Stimulated activated CD8-positive, alpha-beta memory T cell treated with anti-CD3 and anti-CD28 coated beads, Interleukin-15, amount 100 ng/mL, for 1 hour (primary cell): ENCODE results near the gene RPS6KC1.
"Not testable (repeated sequence)": the region's sequence is repeated elsewhere in the genome, so short reads cannot be mapped to it uniquely, and the experiment has no call there.

Experiments used
- DNase-seq: peaks from one replicate; pipeline ENCODE4 v3.0.0-alpha.2; 2020; ENCODE audit warnings: low read depth

Gene RPS6KC1

GRCh38 chr1:213054733-213055591 is 3.9 kb downstream of the RPS6KC1 start:
- DNase-seq, result no peak

DNA sequence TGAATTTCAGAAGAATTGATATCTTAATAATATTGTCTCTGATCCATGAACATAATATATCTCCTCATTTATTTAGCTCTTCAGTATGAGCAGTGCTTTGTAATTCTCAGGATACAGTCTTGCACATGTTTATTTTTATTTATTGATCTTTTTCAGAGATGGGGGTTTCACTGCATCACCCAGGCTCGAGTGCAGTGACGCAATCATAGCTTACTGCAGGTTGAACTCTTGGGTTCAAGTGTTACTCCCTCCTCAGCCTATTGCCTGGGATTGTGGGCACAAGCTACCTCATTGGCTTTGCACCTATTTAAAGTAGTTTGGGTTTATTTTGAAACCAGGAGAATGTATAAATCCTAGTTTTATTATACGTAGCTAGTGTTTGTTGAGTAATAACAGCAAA is 4.7 kb downstream of the RPS6KC1 start:
- no peak for DNase-seq

DNA sequence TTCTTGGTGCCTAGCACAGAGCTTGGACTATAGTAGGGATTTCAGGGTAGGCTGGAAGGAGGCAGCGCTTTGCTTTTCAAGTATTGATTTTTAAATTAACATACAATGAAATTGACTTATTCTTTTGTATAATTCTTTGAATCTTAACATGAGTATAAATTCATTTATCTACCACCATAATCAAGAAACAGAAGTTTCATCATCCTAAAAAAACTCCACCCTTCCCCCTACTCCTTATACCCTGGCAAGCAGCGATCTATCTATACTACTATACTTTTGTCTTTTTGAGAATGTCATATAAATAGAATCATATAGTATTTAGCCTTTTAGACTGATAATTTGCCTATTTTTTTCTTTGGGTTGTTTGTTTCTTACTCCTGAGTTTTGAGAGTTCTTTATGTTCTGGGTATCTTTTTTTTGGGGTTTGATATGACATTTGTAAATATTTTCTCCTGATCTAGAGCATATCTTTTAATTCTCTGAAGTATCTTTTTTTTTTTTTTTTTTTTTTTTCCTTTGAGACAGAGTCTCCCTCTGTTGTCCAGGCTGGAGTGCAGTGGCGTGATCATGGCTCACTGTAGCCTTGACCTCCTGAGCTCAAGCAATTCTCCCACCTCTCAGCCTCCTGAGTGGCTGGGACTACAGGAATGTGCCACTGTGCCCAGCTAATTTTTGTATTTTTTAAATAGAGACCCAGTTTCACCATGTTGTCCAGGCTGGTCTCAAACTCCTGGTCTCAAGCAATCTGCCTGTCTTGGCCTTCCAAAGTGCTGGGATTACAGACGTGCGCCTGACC is 6.4 kb downstream of the RPS6KC1 start:
- DNase-seq, result no peak

DNA sequence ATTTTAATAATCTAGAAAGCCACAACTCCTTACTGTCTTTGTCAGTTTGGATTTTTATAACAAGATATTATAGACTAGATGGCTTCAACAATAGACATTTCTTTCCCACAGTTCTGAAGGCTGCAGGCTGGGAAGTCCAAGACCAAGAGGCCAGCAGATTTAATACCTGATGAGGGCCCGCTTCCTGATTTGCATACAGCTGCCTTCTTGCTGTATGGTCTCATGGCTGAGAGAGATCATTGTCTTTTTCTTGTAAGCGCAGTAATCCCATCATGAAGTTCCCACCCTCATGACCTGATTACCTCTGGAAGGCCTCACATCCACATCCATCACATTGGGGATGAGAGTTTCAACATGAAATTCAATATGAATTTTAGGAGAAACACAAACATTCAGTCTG is 9.8 kb downstream of the RPS6KC1 start:
- DNase-seq, result no peak

GRCh38 chr1:213061263-213061662 is 10.2 kb downstream of the RPS6KC1 start:
- no peak for DNase-seq

DNA sequence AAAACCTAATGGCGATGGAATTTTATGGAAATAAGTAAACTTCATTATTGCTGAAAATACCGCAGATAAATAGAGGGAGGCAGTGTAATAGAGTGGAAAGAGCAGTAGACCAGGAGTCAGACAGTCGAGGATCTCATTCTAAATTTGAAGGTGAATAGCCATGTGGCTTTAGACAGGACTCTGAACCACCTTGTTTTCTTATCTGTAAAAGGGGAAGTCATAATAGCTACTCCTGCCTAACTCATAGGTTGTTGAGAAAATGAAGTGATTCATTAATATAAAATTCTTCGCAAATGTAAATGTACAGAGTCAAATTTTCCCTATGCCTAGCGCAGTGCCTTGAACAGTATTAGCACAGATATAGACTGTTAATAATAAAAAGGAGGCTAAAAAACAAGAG is 14.8 kb downstream of the RPS6KC1 start:
- DNase-seq, result no peak

GRCh38 chr1:213066363-213066762 is 15.3 kb downstream of the RPS6KC1 start:
- DNase-seq, result no peak

GRCh38 chr1:213067352-213067751 is 16.3 kb downstream of the RPS6KC1 start:
- no peak for DNase-seq

- DNase-seq, result no peak
Measured at GRCh38 chr1:213070406-213070805, 19.4 kb downstream of the RPS6KC1 start.

DNA sequence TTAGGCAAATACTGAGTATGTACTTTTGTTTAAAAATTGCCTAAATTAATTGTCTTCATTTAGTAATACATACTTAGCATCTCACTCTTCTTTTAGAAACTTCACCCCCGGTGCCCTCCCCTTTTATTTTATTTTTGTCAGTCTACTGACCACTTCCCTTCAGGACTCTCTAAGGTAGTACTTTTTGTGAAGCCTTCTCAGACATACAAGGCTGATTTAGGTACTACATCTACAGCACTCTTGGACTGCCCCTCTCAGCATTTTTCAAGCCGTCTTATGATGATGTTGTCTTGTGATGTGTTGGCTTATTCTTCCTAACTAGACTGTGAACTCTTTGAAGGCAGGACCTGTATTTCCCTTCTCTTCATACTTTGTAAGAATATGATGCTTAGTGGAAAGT is 24.7 kb downstream of the RPS6KC1 start:
- DNase-seq, result no peak

DNA sequence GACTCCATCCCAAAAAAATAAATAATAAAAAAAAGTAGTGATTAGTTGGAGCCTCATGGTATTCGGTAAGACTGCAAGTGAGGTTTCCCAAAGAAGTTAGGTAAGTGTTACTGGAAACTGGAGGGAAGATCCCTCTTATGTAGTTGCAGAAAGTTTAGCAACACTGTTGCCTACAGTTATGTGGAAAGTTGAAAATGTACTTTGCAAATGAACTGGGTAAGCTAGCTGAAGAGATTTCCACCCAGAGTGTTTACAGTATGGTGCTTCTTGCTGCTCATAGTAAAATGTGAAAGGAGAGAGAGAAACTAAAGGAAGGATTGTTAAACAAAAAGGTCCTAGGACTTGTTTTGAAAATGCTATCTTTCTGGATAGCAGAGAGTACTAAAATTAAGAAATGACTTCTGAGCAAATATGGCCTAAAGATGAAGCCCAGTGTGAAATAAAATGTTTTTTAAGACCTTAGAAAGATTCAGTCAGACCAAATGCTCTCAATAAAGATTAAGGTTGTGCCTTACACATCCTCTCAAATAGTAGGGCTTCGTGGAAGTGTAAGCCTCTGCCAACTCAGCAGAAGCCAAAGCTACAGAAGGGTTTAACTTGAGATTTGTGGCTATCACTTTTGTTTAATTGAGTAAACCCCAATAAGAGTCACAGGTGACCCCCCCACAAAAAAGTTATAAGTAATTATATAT is 31.5 kb downstream of the RPS6KC1 start:
- no peak for DNase-seq

DNA sequence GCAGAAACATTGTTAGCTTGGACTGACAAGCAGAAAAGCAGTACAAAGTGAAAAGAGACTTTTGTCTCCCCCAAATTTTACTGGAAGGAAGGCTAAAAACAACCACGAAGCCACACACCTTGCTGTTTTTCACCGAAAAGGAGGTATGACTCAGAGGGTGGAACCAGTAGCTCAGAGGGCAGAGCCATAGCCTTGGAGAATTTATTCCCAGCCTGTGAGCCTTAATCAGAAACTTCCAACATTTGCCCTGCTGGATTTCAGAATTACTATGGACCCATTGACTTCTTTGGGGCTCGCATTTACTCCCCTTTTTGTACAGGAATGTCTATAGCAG is 32.0 kb downstream of the RPS6KC1 start:
- no peak for DNase-seq

DNA sequence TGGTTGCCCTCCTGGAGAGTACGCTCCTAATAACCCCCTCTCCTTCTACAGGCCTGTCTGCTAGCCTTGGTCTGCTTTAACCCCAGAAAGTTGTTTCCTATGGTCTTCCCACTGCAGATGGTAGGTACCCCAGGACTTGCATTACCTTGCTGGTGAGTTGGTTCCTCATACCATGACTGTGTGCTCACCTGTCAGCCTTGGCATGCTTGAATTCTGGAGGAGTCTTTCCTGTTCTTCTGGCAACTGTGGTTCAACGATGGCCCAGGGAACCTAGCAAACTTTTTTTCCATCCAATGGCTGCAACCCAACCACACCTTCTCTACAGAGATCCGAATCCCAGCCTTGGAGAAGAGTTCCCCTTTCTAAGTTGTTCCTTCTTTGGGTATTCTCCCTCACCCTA is 36.9 kb downstream of the RPS6KC1 start:
- no peak for DNase-seq

- no peak for DNase-seq
Measured at GRCh38 chr1:213089924-213090677, 39.1 kb downstream of the RPS6KC1 start.

- DNase-seq, result no peak
Measured at GRCh38 chr1:213094446-213094845, 43.4 kb downstream of the RPS6KC1 start.

- DNase-seq, result no peak
Measured at GRCh38 chr1:213095467-213095866, 44.4 kb downstream of the RPS6KC1 start.

- no peak for DNase-seq
Measured at GRCh38 chr1:213099682-213100399, 48.8 kb downstream of the RPS6KC1 start.

GRCh38 chr1:213100565-213100964 is 49.5 kb downstream of the RPS6KC1 start:
- not testable (repeated sequence) for DNase-seq

DNA sequence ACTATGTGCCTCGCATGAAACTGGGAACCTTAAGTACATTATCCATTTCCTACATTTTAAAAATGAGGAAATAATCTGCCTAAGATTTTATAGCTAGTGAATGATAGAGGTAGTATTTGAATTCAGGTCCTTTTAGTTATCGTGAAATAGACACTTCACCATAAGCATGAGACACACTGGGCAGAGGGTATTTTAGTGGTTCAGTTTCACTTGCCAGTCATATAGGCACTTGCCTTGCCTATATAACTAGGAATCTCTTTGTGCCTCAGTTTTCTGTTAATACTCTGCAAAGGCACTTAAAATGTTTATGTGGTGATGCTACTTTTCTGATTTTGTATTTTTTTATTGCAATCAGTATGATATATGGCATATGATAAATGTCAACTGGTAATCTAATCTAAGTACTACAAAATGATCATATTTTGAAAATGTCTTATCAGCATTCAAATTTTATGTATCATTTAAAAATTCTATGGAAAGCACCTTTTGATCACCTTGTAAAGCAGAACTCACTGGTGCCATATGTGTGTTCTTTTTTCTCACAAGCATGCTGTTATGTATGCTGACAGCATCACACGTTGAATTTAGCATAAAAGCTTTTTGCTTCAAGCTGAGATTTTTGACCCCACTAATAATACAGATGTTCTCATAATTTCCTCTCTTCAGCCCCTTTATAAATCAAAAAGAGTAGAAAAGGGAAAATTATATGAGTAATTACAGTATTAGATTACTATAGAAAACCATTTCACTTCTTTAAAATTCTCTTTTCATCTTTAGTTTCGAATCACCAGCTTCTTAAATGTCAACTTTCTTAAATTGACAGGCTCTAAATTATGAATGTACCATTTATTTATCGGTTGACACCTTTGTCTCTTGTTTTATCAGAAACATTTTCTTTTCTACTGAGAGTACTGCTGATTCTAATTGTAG is 52.6 kb downstream of the RPS6KC1 start:
- DNase-seq, result no peak

GRCh38 chr1:213104604-213105003 is 53.6 kb downstream of the RPS6KC1 start:
- DNase-seq, result no peak
